Caco-2 (cell line): ENCODE data around the gene CST7. TPM values are rescaled to one million over a fixed set of nuclear protein-coding genes. Genes with fewer than 3 reads are reported as not detected.

Source experiments
- BruUV-seq: library from RNA; stranded (reverse); fragments of 400-500 nt; replicated peaks from 2 replicates; lab custom pipeline; 2021; lab: Mats Ljungman, UMichigan
- CTCF ChIA-PET: fragments of 300-600 bp; sonication (Branson Sonifier 250); formaldehyde crosslinking; loops from one replicate; lab custom pipeline; 2022; ENCODE audit warnings: antibody characterized with exemption; lab: Charles Lee
- POLR2A ChIA-PET: fragments of 300-600 bp; sonication (Branson Sonifier 250); formaldehyde crosslinking; loops from one replicate; lab custom pipeline; 2022; ENCODE audit warnings: antibody characterized with exemption; lab: Charles Lee
- DNase-seq, 2 experiments: peaks; one replicate each; pipeline versions ENCODE4 v3.0.0 to v3.0.0-alpha.2; 2020 to 2022
- H3K27me3 ChIP-seq: replicated peaks from 2 replicates; pipeline ENCODE4 v1.6.0; 2011; ENCODE audit warnings: low read length; ENCODE audit not compliant: control insufficient read depth, insufficient read depth
- H3K36me3 ChIP-seq: 2 replicates; pipeline ENCODE4 v1.5.1; 2011; ENCODE audit warnings: low read length; ENCODE audit not compliant: control insufficient read depth, insufficient read depth
- H3K4me1 ChIP-seq: fragments of 250-450 bp; sonication (Bioruptor Pico); 2 replicates; pipeline ENCODE4 v1.5.1; 2020; ENCODE audit warnings: mild to moderate bottlenecking
- H3K4me3 ChIP-seq: 2 replicates; pipeline ENCODE4 v1.5.1; 2011; ENCODE audit warnings: low read depth, mild to moderate bottlenecking, control low read depth, low read length
- H3K9me3 ChIP-seq: fragments of 250-450 bp; sonication (Bioruptor Pico); 2 replicates; pipeline ENCODE4 v1.5.1; 2020; ENCODE audit warnings: mild to moderate bottlenecking, moderate library complexity
- H3K27ac Mint-ChIP-seq: one replicate; pipeline ENCODE4 v1.8.0; 2022; ENCODE audit warnings: mixed read lengths; ENCODE audit not compliant: unreplicated experiment
- H3K27me3 Mint-ChIP-seq: one replicate; pipeline ENCODE4 v1.8.0; 2022; ENCODE audit warnings: mixed read lengths; ENCODE audit not compliant: insufficient read depth, unreplicated experiment
- H3K36me3 Mint-ChIP-seq: one replicate; pipeline ENCODE4 v1.8.0; 2022; ENCODE audit warnings: mild to moderate bottlenecking, mixed read lengths; ENCODE audit not compliant: insufficient read depth, unreplicated experiment
- H3K4me1 Mint-ChIP-seq: one replicate; pipeline ENCODE4 v1.8.0; 2022; ENCODE audit warnings: low read depth, mixed read lengths; ENCODE audit not compliant: unreplicated experiment
- H3K4me3 Mint-ChIP-seq: one replicate; pipeline ENCODE4 v1.8.0; 2022; ENCODE audit warnings: mild to moderate bottlenecking, moderate library complexity, mixed read lengths; ENCODE audit not compliant: unreplicated experiment
- H3K9me3 Mint-ChIP-seq: one replicate; pipeline ENCODE4 v1.8.0; 2022; ENCODE audit warnings: mixed read lengths; ENCODE audit not compliant: unreplicated experiment
- CTCF ChIP-seq, 2 experiments: fragments of 200-600 bp in 1 of 2; IDR thresholded peaks; 1 replicate in 1 of 2; 2 replicates in 1 of 2; pipeline versions ENCODE4 v1.5.1 to v1.8.0; 2011 to 2022; ENCODE audit warnings: antibody characterized with exemption in 1 of 2, control low read depth in 1 of 2, inconsistent platforms in 1 of 2, low read depth in 1 of 2, low read length in 1 of 2, mild to moderate bottlenecking in 1 of 2, moderate library complexity in 1 of 2; ENCODE audit not compliant: insufficient read depth in 1 of 2, severe bottlenecking in 1 of 2, unreplicated experiment in 1 of 2
- intact Hi-C: fragments of 100-400 bp; cut with micrococcal nuclease; formaldehyde crosslinking; loops from one replicate; pipeline ENCODE4 v1.10.0; 2022; ENCODE audit not compliant: unreplicated experiment
- total RNA-seq: library from RNA; stranded (reverse); gene quantifications from 2 replicates; pipeline ENCODE4 v1.2.3, GENCODE V29; 2022

CST7 gene
- total RNA-seq, 1 experiment from 2014 or later = not detected

- Mint-ChIP-seq H3K9me3 (no peaks in the 10 kb centered on the region), H3K36me3 (peaks cover 9% of the 10 kb centered on the region), H3K27me3 (no peaks in the 10 kb centered on the region), H3K4me1 (peaks cover 21% of the 10 kb centered on the region), H3K27ac (no peak overlapping the region), H3K4me3 (no peak overlapping the region)
- ChIA-PET POLR2A (no interaction called here), CTCF (no interaction called here)
- BruUV-seq = no TSS peak
- intact Hi-C loops = no loop called here
- DNase-seq = no peak
- H3K4me3 ChIP-seq = no peak overlapping the region
- no peaks in the 10 kb centered on the region for H3K36me3 ChIP-seq
- peaks cover 14% of the 10 kb centered on the region for H3K4me1 ChIP-seq
- H3K27me3 ChIP-seq = no peaks in the 10 kb centered on the region
- TF ChIP-seq CTCF (IDR thresholded peaks at IDR 0.05; ENCODE audit: insufficient read depth in 1 of 2, low read depth in 1 of 2, low read length in 1 of 2, severe bottlenecking in 1 of 2, unreplicated experiment in 1 of 2) = no peak
- no peaks in the 10 kb centered on the region for H3K9me3 ChIP-seq
Observed at GRCh38 chr20:24933266-24933908, 15.7 kb upstream of the CST7 start.

GRCh38 chr20:24934101-24934661 lies 14.9 kb upstream of the CST7 start:
- ChIA-PET POLR2A (no interaction called here), CTCF (no interaction called here)
- Mint-ChIP-seq H3K9me3 (no peaks in the 10 kb centered on the region), H3K27me3 (no peaks in the 10 kb centered on the region), H3K4me3 (no peak overlapping the region), H3K36me3 (peaks cover 9% of the 10 kb centered on the region), H3K27ac (no peak overlapping the region), H3K4me1 (peaks cover 21% of the 10 kb centered on the region)
- Histone ChIP-seq H3K27me3 (no peaks in the 10 kb centered on the region), H3K36me3 (no peaks in the 10 kb centered on the region), H3K4me3 (no peak overlapping the region), H3K9me3 (no peaks in the 10 kb centered on the region), H3K4me1 (peaks cover 14% of the 10 kb centered on the region)
- no TSS peak for BruUV-seq
- DNase-seq = no peak
- intact Hi-C loops = no loop called here
- no peak for TF ChIP-seq CTCF (IDR thresholded peaks at IDR 0.05; ENCODE audit: insufficient read depth in 1 of 2, low read depth in 1 of 2, low read length in 1 of 2, severe bottlenecking in 1 of 2, unreplicated experiment in 1 of 2)

GRCh38 chr20:24934716-24935115 lies 14.4 kb upstream of the CST7 start:
- no TSS peak for BruUV-seq
- intact Hi-C loops = no loop called here
- peaks cover 9% of the 10 kb centered on the region for H3K36me3 Mint-ChIP-seq
- Histone ChIP-seq H3K4me3 (no peak overlapping the region), H3K9me3 (no peaks in the 10 kb centered on the region), H3K36me3 (no peaks in the 10 kb centered on the region), H3K27me3 (no peaks in the 10 kb centered on the region), H3K4me1 (peaks cover 11% of the 10 kb centered on the region)
- no peaks in the 10 kb centered on the region for H3K9me3 Mint-ChIP-seq
- no peak for DNase-seq
- TF ChIP-seq CTCF (IDR thresholded peaks at IDR 0.05; ENCODE audit: insufficient read depth in 1 of 2, low read depth in 1 of 2, low read length in 1 of 2, severe bottlenecking in 1 of 2, unreplicated experiment in 1 of 2) = no peak
- peaks cover 18% of the 10 kb centered on the region for H3K4me1 Mint-ChIP-seq
- CTCF ChIA-PET = no interaction called here
- H3K4me3 Mint-ChIP-seq = no peak overlapping the region
- POLR2A ChIA-PET = no interaction called here
- H3K27me3 Mint-ChIP-seq = no peaks in the 10 kb centered on the region
- H3K27ac Mint-ChIP-seq = no peak overlapping the region
